ENCODE measurements around the gene DSCAML1.

- TF ChIP-seq CTCF (IDR thresholded peaks at IDR 0.05), result no peak
- TF ChIP-seq POLR2A (IDR thresholded peaks at IDR 0.05), result no peak
- TF ChIP-seq EP300 (IDR thresholded peaks at IDR 0.05; ENCODE audit: low read depth), result no peak
- no peak for TF ChIP-seq POLR2AphosphoS5 (IDR thresholded peaks at IDR 0.05)
Measured at GRCh38 chr11:117795638-117796455, 1.2 kb downstream of the DSCAML1 start.
